GM23338 (cell line): ENCODE results near the gene COMTD1. TPM values are rescaled to one million over a fixed set of nuclear protein-coding genes. Genes with fewer than 3 reads are reported as not detected.
"Not testable (repeated sequence)": the region's sequence is repeated elsewhere in the genome, so short reads cannot be mapped to it uniquely, and the experiment has no call there.

Experiments used
- ATAC-seq: fragments of 200-7000 bp; cut with Tn5 transposase; 3 replicates; pipeline ENCODE4 v1.9.1; 2020
- DNase-seq: peaks from one replicate; pipeline ENCODE4 v3.0.0-alpha.2; 2015; ENCODE audit warnings: low spot score
- H2AFZ ChIP-seq: fragments of 200-600 bp; sonication (generic); 2 replicates; pipeline ENCODE4 v1.8.0; 2016; ENCODE audit warnings: antibody characterized with exemption, mild to moderate bottlenecking, moderate library complexity
- H3F3A ChIP-seq: fragments of 200-600 bp; sonication (generic); replicated peaks from 2 replicates; pipeline ENCODE4 v1.8.0; 2017; ENCODE audit warnings: antibody characterized with exemption, mixed run types, low read depth
- H3K27ac ChIP-seq: fragments of 200-600 bp; sonication (generic); 2 replicates; pipeline ENCODE4 v1.6.1; 2016; ENCODE audit warnings: low read depth
- H3K27me3 ChIP-seq: fragments of 200-600 bp; sonication (generic); 2 replicates; pipeline ENCODE4 v1.8.0; 2016; ENCODE audit warnings: mild to moderate bottlenecking, mixed run types, moderate library complexity; ENCODE audit not compliant: insufficient read depth
- H3K36me3 ChIP-seq: fragments of 200-600 bp; sonication (generic); 2 replicates; pipeline ENCODE4 v1.8.0; 2016; ENCODE audit warnings: mild to moderate bottlenecking; ENCODE audit not compliant: insufficient read depth
- H3K4me1 ChIP-seq: fragments of 200-600 bp; sonication (generic); 2 replicates; pipeline ENCODE4 v1.8.0; 2016; ENCODE audit warnings: mild to moderate bottlenecking, moderate library complexity; ENCODE audit not compliant: insufficient read depth
- H3K4me2 ChIP-seq: fragments of 200-600 bp; sonication (generic); 2 replicates; pipeline ENCODE4 v1.7.1; 2017; ENCODE audit warnings: mixed run types
- H3K4me3 ChIP-seq: fragments of 200-600 bp; sonication (generic); 2 replicates; pipeline ENCODE4 v1.6.1; 2016; ENCODE audit warnings: mixed run types
- H3K79me2 ChIP-seq: fragments of 200-600 bp; sonication (generic); replicated peaks from 2 replicates; pipeline ENCODE4 v1.8.0; 2017; ENCODE audit warnings: mild to moderate bottlenecking; ENCODE audit not compliant: insufficient read depth
- H3K9me2 ChIP-seq: fragments of 200-600 bp; sonication (generic); 2 replicates; pipeline ENCODE4 v1.8.0; 2017; ENCODE audit not compliant: insufficient read depth
- H4K20me1 ChIP-seq: fragments of 200-600 bp; sonication (generic); replicated peaks from 2 replicates; pipeline ENCODE4 v1.8.0; 2017; ENCODE audit warnings: mild to moderate bottlenecking; ENCODE audit not compliant: insufficient read depth
- H3K27ac Mint-ChIP-seq: 2 replicates; pipeline ENCODE4 v1.8.0; 2020; ENCODE audit warnings: inconsistent platforms, mild to moderate bottlenecking, moderate library complexity, mixed read lengths
- H3K27me3 Mint-ChIP-seq: 3 replicates; pipeline ENCODE4 v1.8.0; 2022; ENCODE audit warnings: low read depth, mild to moderate bottlenecking, moderate library complexity, mixed read lengths, inconsistent platforms; ENCODE audit not compliant: insufficient read depth, poor library complexity
- H3K36me3 Mint-ChIP-seq: 3 replicates; pipeline ENCODE4 v1.8.0; 2021; ENCODE audit warnings: low read depth, mild to moderate bottlenecking, inconsistent platforms, moderate library complexity, mixed read lengths
- H3K4me1 Mint-ChIP-seq: 3 replicates; pipeline ENCODE4 v1.8.0; 2020; ENCODE audit warnings: mild to moderate bottlenecking, inconsistent platforms, mixed read lengths
- H3K4me3 Mint-ChIP-seq: 3 replicates; pipeline ENCODE4 v1.8.0; 2021; ENCODE audit warnings: moderate library complexity, mild to moderate bottlenecking, inconsistent platforms, mixed read lengths
- H3K9me3 Mint-ChIP-seq: 3 replicates; pipeline ENCODE4 v1.8.0; 2020; ENCODE audit warnings: moderate library complexity, mild to moderate bottlenecking, inconsistent platforms, mixed read lengths
- CREB1 ChIP-seq: fragments of 250-450 bp; sonication (Bioruptor Pico); IDR thresholded peaks from 2 replicates; pipeline ENCODE4 v1.5.0; 2020; ENCODE audit warnings: low read depth, mild to moderate bottlenecking, moderate library complexity
- ZNF462 ChIP-seq: fragments of 250-450 bp; sonication (Bioruptor Pico); IDR thresholded peaks from 2 replicates; pipeline ENCODE4 v1.5.0; 2020; ENCODE audit warnings: mild to moderate bottlenecking, moderate library complexity
- polyA plus RNA-seq: library from polyadenylated mRNA; unstranded; fragments of >200 nt; fragmentation: Nextera tagmentation; extraction: Ambion mirVana; gene quantifications from 2 replicates; pipeline ENCODE4 v1.2.1, GENCODE V29; 2016
- total RNA-seq: library from RNA; depleted of rRNA; stranded (reverse); fragments of >200 nt; shearing (Covaris generic); gene quantifications from 2 replicates; pipeline ENCODE4 v1.2.3, GENCODE V29; 2014

Gene COMTD1
- total and polyA plus RNA-seq, 2 experiments from 2014 or later = 40.0 to 46.7 TPM

- TF ChIP-seq ZNF462 = no peak
- TF ChIP-seq CREB1 = no peak
Observed at GRCh38 chr10:75195035-75195763, 40.6 kb downstream of the COMTD1 start (continued).

- ATAC-seq = not testable (repeated sequence)
Observed at GRCh38 chr10:75194625-75195024, 41.1 kb downstream of the COMTD1 start.

More at GRCh38 chr10:75194625-75195024, 41.1 kb downstream of the COMTD1 start:
- H3K4me3 ChIP-seq, H3F3A ChIP-seq, H3K4me1 ChIP-seq, H3K27me3 Mint-ChIP-seq, H3K9me3 Mint-ChIP-seq, H3K36me3 ChIP-seq, H3K4me1 Mint-ChIP-seq, H3K27ac Mint-ChIP-seq, H4K20me1 ChIP-seq, H3K9me2 ChIP-seq, H3K4me3 Mint-ChIP-seq, H3K27ac ChIP-seq, H3K27me3 ChIP-seq, DNase-seq, H2AFZ ChIP-seq, H3K79me2 ChIP-seq, H3K4me2 ChIP-seq, H3K36me3 Mint-ChIP-seq: not testable (repeated sequence)
